ENCODE data around the gene CEP162. TPM values are rescaled to one million over a fixed set of nuclear protein-coding genes. Genes with fewer than 3 reads are reported as not detected.

The CEP162 gene
- total and polyA plus RNA-seq, 10 of the 15 experiments (the other 5 are each of a cell fraction or from before 2014, with no cell fraction given) = 2.7 to 7.9 (median 4.5) TPM

- intact Hi-C loops (cut with micrococcal nuclease; ENCODE audit: unreplicated experiment) = no loop called here
- Histone ChIP-seq H3K36me3 (ENCODE audit: control insufficient read depth in 2 of 2, insufficient read depth in 2 of 2, low read length in 1 of 2) (no peaks in the 10 kb centered on the region), H3K79me2 (ENCODE audit: control insufficient read depth, insufficient read depth, low read length) (no peaks in the 10 kb centered on the region), H3K9ac (ENCODE audit: control insufficient read depth, insufficient read depth, low read length) (no peak overlapping the region), H3K4me1 (ENCODE audit: control insufficient read depth, insufficient read depth, low read length) (no peaks in the 10 kb centered on the region), H2AFZ (ENCODE audit: control insufficient read depth, low read depth, low read length) (no peak overlapping the region), H3K27me3 (replicated peaks in 1 of 2; ENCODE audit: control insufficient read depth in 2 of 2, insufficient read depth in 2 of 2, low read length in 1 of 2) (no peaks in the 10 kb centered on the region), H3K9me3 (replicated peaks; ENCODE audit: control insufficient read depth, insufficient read depth, low read length) (no peaks in the 10 kb centered on the region), H3K27ac (ENCODE audit: control insufficient read depth, insufficient read depth) (no peak overlapping the region), H3K4me3 (no peak overlapping the region), H3K4me2 (ENCODE audit: control insufficient read depth, insufficient read depth) (no peak overlapping the region), H4K20me1 (ENCODE audit: control insufficient read depth, insufficient read depth) (no peaks in the 10 kb centered on the region)
- in situ Hi-C loops (cut with MboI) = no loop called here
- FAIRE-seq (no peak), DNase-seq (ENCODE audit: low read depth, low spot score) (no peak), ATAC-seq (peak; percentile 57)
- WGBS (ENCODE audit: insufficient coverage, insufficient replicate concordance, low lambda C conversion rate, missing lambda C conversion rate) = 41% methylated on average over 4 of the region's 4 CpGs
- RAD21 ChIA-PET (ENCODE audit: unreplicated experiment) = no interaction called here
- no TSS peak for BruUV-seq (replicated peaks)
- CTCF ChIA-PET = no interaction called here
- TF ChIP-seq, protein P1, sequence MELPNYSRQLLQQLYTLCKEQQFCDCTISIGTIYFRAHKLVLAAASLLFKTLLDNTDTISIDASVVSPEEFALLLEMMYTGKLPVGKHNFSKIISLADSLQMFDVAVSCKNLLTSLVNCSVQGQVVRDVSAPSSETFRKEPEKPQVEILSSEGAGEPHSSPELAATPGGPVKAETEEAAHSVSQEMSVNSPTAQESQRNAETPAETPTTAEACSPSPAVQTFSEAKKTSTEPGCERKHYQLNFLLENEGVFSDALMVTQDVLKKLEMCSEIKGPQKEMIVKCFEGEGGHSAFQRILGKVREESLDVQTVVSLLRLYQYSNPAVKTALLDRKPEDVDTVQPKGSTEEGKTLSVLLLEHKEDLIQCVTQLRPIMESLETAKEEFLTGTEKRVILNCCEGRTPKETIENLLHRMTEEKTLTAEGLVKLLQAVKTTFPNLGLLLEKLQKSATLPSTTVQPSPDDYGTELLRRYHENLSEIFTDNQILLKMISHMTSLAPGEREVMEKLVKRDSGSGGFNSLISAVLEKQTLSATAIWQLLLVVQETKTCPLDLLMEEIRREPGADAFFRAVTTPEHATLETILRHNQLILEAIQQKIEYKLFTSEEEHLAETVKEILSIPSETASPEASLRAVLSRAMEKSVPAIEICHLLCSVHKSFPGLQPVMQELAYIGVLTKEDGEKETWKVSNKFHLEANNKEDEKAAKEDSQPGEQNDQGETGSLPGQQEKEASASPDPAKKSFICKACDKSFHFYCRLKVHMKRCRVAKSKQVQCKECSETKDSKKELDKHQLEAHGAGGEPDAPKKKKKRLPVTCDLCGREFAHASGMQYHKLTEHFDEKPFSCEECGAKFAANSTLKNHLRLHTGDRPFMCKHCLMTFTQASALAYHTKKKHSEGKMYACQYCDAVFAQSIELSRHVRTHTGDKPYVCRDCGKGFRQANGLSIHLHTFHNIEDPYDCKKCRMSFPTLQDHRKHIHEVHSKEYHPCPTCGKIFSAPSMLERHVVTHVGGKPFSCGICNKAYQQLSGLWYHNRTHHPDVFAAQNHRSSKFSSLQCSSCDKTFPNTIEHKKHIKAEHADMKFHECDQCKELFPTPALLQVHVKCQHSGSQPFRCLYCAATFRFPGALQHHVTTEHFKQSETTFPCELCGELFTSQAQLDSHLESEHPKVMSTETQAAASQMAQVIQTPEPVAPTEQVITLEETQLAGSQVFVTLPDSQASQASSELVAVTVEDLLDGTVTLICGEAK (IDR thresholded peaks at IDR 0.05; ENCODE audit: borderline replicate concordance) = peak; percentile 56; the same call in 1 of the 2 replicates
- TF ChIP-seq KAT2A (conservative IDR thresholded peaks at IDR 0.05; ENCODE audit: control insufficient read depth, low read depth, low read length) = no peak
- no peak for TF ChIP-seq PBX3 (IDR thresholded peaks at IDR 0.05; ENCODE audit: insufficient replicate concordance, low read depth, low read length)
- no peak for TF ChIP-seq ATF7 (IDR thresholded peaks at IDR 0.05; ENCODE audit: low read depth)
- TF ChIP-seq TCF7 (IDR thresholded peaks at IDR 0.05; ENCODE audit: borderline replicate concordance) = no peak
- POLR2A ChIA-PET = no interaction called here
- SMC1A ChIA-PET (ENCODE audit: uncharacterized antibody, unreplicated experiment) = interaction anchor here (0.6 to 1.5 kb wide), 2 partner anchors 9 to 468 kb away, joined by 3 read pairs; no protein-coding TSS in a partner anchor
These were observed 24.6 kb upstream of the CEP162 start for GRCh38 chr6:84251891-84252539.
